ENCODE results near the gene PHF5A.

PHF5A gene

GRCh38 chr22:41468381-41469217, at the start of gene PHF5A, which contains the start of gene ACO2:
TSS of gene PHF5A (minus strand) at chr22:41468692. CDS start at chr22:41468653, 39 bp downstream.
TSS of gene ACO2 (plus strand) at chr22:41469117. CDS start at chr22:41469147, 30 bp downstream.
- DNase-seq = peak; percentile 88

DNA sequence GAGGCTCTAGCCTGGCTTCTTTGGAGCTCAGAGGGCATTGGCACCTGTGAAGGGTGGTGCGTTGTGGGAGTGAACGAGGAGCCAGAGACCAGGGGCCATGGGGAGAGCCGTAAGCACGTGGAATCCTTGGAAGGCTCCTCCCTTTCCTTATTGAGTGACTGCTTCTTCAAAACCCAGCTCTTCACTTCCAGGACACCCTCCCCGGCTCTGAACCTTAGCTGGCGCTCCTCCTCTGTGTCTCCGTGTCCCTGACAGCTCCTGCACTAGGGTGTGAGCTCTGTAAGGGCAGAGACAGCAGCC, 49.5 kb upstream of the PHF5A start:
- no peak for DNase-seq

GRCh38 chr22:41517172-41518047, 48.9 kb upstream of the PHF5A start:
- no peak for DNase-seq

GRCh38 chr22:41516462-41516861, 48.0 kb upstream of the PHF5A start:
- no peak for DNase-seq

- no peak for DNase-seq
These were observed 44.9 kb upstream of the PHF5A start for GRCh38 chr22:41513391-41513790.

DNA sequence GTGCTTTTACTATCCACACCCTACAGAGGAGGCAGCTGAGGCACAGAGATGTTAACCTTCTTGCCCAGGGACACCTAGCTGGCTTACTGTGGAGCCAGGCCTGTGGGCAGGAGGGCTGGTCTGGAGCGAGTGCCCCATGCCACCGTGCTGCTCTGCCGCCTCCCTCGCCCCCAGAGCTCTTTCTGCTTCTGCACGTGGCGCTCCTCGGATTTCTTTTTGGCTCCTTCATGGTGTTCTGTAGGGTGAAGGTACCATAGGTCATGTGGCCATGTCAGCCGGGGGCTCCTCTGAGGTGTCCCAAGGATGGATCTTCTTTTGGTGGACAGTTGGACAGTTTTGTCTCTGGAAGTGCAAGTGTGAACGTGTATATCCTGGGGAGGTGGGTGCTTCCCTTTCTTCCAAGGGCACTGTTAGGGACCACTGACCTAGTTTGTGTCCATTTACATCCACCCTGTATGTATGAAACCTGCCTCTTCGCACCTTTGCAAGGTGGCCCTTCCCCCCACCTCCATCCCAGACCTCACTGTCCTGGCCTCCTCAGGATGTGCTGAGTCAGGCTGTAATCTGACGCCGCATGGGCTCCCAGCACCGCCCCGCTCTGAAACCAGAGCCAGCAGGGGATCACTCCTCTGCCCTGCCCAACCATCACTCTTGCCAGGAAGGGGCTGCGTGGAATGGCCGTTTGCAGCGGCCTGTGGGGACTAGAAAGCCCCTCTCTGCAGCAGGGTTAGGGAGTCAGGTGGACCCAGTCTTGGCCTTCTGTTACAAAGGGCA, 44.1 kb upstream of the PHF5A start:
- DNase-seq = no peak

GRCh38 chr22:41511521-41511968, 43.1 kb upstream of the PHF5A start:
- DNase-seq = no peak

DNA sequence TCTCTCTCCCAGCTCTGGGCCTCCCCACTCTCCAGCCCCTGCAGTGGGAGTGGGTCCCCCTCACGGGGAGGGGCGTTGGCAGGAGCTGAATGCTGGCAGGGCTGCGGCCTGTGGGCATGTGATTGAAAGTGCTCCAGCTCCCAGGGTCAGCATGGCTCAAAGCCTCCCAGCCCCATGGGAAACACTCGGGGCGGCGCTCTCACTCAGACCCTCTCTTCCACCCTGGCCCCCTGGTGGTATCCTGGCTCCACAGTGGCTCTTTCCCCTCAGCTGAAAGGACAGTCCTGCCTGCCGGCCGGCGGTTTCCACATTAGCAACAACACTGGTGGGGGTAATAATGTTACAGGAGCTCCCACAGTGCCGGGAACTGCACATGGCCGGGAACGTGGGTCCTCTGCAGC, 40.3 kb upstream of the PHF5A start:
- DNase-seq = no peak

GRCh38 chr22:41507330-41508063, 39.0 kb upstream of the PHF5A start:
- DNase-seq = no peak

DNA sequence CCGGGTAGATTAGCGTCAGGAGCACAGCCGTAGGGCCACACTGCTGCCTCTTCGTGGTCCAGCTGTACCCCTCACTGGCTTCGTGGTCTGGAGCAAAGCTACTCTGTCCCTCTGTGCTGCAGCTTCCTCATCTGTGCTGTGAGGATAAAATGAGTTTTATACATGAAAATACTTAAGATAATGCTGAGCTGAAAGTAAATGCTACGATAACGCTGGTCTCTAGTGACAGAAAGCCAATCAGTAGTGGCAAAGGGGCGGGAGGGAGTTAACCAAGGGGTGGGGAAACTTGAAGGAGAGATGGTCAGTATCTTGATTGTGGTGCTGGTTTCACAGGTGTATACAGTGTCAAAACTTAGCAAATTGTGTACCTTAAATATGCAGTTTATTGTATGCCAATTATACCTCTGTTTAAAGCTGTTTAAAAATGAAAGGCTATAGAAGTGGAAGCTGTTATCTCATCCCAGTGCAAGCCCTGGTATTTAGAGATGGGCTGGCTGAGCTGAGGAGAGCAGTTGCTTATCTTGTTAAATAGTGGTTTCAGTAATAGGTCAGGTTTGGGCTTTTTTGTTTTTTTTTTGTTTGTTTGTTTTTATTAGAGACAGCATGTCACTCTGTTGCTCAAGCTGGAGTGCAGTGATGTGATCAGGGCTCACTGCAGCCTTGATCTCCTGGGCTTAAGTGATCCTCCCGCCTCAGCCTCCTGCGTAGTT, 37.2 kb upstream of the PHF5A start:
- no peak for DNase-seq

DNA sequence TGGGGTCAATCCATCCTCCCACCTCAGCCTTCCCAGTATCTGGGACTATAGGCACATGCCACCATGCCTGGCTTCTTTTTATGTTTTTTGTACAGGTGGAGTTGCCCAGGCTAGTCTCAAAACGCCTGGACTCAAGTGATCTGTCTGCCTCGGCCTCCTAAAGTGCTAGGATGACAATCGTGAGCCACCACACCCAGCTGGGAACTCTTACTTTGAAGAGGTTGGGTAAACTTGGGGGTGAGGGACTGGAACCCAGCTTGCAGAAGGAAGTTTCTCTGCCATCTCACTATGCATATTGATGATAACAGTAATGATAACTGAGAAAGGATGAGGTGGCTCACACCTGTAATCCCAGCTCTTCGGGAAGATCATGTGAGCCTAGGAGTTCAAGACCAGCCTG, 36.3 kb upstream of the PHF5A start:
- no peak for DNase-seq

GRCh38 chr22:41504397-41504796, 35.9 kb upstream of the PHF5A start:
- no peak for DNase-seq

DNA sequence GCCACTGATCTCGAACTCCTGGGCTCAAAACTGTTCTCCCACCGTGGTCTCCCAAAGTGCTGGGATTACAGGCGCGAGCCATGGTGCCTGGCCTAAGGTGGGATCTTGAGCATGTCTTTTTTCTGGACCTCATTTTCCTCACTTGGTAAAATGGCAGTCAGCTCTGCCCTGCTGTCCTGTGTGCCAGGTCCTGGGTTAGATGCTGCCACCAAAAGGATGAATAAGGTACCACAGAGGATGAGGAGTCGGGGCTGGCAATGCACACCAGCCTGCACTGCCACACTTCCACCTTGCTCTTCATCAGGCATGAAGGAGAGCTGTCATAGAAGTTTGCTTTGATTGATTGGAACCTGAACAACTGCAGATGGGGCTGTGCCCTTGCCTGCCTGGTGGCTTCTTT, 32.7 kb upstream of the PHF5A start:
- no peak for DNase-seq

DNA sequence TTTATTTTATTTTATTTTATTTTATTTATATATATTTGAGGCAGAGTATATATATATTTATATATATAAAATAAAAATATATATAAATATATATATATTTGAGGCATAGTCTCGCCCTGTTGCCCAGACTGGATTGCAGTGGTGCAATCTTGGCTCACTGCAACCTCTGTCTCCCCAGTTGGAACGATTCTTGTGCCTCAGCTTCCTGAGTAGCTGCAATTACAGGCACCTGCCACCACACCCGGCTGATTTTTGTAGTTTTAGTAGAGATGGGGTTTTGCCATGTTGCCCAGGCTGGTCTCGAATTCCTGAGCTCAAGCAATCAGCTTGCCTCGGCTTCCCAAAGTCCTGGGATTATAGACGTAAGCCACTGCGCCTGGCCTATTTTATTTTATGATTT, 31.8 kb upstream of the PHF5A start:
- DNase-seq = no peak

DNA sequence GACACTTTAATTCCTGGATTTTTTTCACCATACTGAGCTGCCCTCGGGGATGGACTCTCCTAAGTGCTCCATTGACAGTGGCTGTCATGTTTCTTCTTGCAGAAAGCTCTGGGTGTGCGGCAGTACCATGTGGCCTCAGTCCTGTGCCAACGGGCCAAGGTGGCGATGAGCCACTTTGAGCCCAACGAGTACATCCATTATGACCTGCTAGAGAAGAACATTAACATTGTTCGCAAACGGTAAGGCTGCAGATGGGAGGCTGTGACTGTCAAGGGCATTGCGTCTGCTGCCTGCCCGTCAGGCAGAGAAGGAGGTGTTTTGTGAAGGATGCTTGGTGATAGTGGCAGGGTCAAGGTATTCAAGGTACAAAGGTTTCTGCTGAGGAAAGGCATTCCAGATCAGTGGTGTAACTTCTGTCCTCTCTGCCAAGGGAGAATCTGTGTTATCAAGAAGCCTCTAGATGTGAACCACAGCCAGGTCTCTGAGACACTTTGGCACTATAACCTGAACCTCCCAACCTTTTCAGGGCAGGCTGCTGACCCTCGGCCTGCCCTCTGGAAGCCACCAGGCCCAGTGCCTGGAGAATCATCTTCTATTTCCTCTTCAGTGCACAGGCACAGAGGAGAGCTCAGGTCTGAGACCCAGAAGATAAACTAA, 31.3 kb upstream of the PHF5A start:
- no peak for DNase-seq

DNA sequence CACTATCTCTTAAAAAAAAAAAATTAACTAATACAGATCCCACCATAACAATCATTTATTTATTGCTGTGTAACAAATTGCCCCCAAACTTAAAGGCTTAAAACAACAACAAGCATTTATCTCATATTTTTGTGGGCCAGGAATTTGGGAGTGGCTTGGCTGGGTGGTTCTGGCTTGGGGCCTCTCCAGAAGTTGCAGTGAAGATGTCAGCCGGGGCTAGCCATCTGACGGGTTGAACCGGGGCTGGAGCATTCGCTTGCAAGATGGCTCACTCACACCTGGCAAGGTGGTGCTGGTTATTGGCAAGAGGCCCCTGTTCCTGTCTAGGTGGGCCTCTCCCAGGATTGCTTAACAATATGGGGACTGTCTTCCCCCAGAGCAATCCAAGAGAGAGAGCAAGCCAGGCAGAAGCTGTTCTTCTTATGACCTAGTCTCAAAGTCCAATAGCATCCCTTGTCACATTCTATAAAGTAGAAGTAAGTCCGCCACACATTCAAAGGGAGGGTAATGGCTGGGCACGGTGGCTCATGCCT, 29.9 kb upstream of the PHF5A start:
- DNase-seq = no peak

DNA sequence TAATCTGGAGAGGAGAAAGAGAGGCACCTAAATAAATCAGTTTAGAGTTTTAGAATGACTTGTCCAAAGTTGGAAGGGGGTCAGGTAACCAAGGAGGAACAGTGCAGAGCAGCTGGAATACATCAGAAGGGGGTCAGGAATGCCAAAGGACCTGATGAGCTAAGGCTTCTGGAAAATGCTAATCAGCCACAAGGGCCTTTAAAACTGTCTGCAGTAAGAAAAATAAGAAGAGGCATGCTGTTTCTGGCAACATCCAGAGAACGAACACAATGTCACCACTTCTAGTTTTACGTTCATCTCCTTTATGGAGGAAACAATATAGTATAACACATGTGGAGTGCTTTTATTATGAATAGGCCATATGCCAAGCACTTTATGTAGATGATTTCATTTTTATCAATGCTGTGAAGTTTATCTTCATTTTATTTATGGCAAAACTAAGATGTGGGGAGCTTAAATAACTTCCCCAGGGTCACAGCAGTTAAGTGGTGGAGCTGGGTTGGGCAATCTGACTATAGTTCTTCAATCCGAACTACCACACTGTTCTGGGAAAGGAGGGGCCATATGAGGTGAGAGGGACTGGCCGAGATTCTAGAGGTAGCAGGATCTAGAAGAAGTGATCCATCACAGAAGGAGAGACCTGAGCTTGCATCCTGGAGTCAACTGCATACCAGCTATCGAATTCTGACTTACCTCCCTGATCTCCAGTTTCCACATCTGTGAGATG, 23.0 kb upstream of the PHF5A start:
- no peak for DNase-seq

GRCh38 chr22:41488596-41489385, 20.3 kb upstream of the PHF5A start:
- no peak for DNase-seq

DNA sequence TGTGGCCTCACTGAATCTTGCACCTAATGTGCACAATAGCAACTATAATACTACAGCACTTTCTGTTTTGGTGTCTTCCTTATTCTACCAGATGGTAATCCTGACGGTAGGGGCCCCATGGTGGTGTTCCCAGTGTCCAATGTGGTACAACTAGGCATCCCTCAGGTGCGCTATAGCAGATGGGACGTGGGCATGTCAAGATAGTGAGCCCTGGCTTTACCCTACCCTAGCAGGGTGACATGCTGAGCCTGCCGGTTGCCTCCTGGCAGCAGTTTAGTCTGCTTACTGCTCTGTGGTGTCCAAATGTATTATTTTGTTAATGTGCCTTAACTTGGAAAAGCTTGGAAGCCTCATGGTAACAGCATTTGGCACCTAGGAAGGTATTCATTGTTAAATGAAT, 19.6 kb upstream of the PHF5A start:
- DNase-seq = no peak
